HCT116 (cell line): Measurements from ENCODE around the gene ANKFN1. TPM values are rescaled to one million over a fixed set of nuclear protein-coding genes. Genes with fewer than 3 reads are reported as not detected.

Experiments used
- ATAC-seq: fragments of 200-7000 bp; cut with Tn5 transposase; 2 replicates; pipeline ENCODE4 v1.9.1; 2020; ENCODE audit warnings: mild to moderate bottlenecking, moderate library complexity
- BruUV-seq: library from RNA; stranded (reverse); fragments of 400-500 nt; replicated peaks from 2 replicates; lab custom pipeline; 2021; lab: Mats Ljungman, UMichigan
- CTCF ChIA-PET: fragments of 300-600 bp; sonication (Branson Sonifier 250); formaldehyde crosslinking; loops from one replicate; lab custom pipeline; 2021; ENCODE audit warnings: antibody characterized with exemption; lab: Charles Lee
- POLR2A ChIA-PET: fragments of 300-600, 350-600 bp; sonication (Branson Sonifier 250); formaldehyde crosslinking; loops from one replicate; lab custom pipeline; 2021; ENCODE audit warnings: antibody characterized with exemption; lab: Charles Lee
- RAD21 ChIA-PET, 2 experiments: fragments of 300-600 bp; sonication (Branson Sonifier 250); formaldehyde crosslinking; loops; one replicate each; lab custom pipeline; 2023; ENCODE audit warnings: low total read pairs in 2 of 2; ENCODE audit not compliant: uncharacterized antibody in 2 of 2, unreplicated experiment in 2 of 2, low non-redundant PET in 1 of 2; lab: Charles Lee
- DNase-seq: peaks from one replicate; pipeline ENCODE4 v3.0.0-alpha.2; 2010; ENCODE audit warnings: low read depth, low spot score
- H2AFZ ChIP-seq: fragments of 200-600 bp; shearing (Covaris generic), sonication (generic); 2 replicates; pipeline ENCODE4 v1.6.1; 2017; ENCODE audit warnings: low read depth, mixed run types, mixed read lengths, antibody characterized with exemption, low read length; ENCODE audit not compliant: poor library complexity, severe bottlenecking
- H3K27ac ChIP-seq: 2 replicates; pipeline ENCODE4 v1.5.1; 2012; ENCODE audit warnings: low read depth, low read length
- H3K27me3 ChIP-seq: fragments of 200-600 bp; sonication (generic); 2 replicates; pipeline ENCODE4 v1.6.1; 2016; ENCODE audit warnings: mixed run types, low read length, mixed read lengths; ENCODE audit not compliant: insufficient read depth
- H3K36me3 ChIP-seq, 2 experiments: fragments of 200-500 bp in 1 of 2; fragments of 200-600 bp in 1 of 2; sonication (Bioruptor generic) in 1 of 2; sonication (generic) in 1 of 2; 2 replicates each; pipeline versions ENCODE4 v1.5.1 to v1.6.1; 2014 to 2016; ENCODE audit warnings: low read length in 2 of 2, inconsistent platforms in 1 of 2, mixed read lengths in 1 of 2, mixed run types in 1 of 2; ENCODE audit not compliant: insufficient read depth in 2 of 2, control insufficient read depth in 1 of 2
- H3K4me1 ChIP-seq, 2 experiments: fragments of 200-600 bp in 1 of 2; sonication (generic) in 1 of 2; 2 replicates each; pipeline versions ENCODE4 v1.5.1 to v1.6.1; 2012 to 2017; ENCODE audit warnings: low read length in 2 of 2, inconsistent platforms in 1 of 2, mild to moderate bottlenecking in 1 of 2, mixed read lengths in 1 of 2, mixed run types in 1 of 2, moderate library complexity in 1 of 2; ENCODE audit not compliant: insufficient read depth in 2 of 2, control insufficient read depth in 1 of 2
- H3K4me2 ChIP-seq: fragments of 200-600 bp; sonication (generic); 2 replicates; pipeline ENCODE4 v1.6.1; 2017; ENCODE audit warnings: mixed run types, low read length, mixed read lengths
- H3K4me3 ChIP-seq, 2 experiments: fragments of 200-600 bp in 1 of 2; sonication (generic) in 1 of 2; replicated peaks in 1 of 2; 2 replicates each; pipeline ENCODE4 v1.5.1; 2011 to 2016; ENCODE audit warnings: low read length in 2 of 2, control low read depth in 1 of 2, low read depth in 1 of 2, mild to moderate bottlenecking in 1 of 2, mixed read lengths in 1 of 2, mixed run types in 1 of 2
- H3K79me2 ChIP-seq: fragments of 200-600 bp; sonication (generic); 2 replicates; pipeline ENCODE4 v1.6.1; 2017; ENCODE audit warnings: mild to moderate bottlenecking, mixed run types, low read length, moderate library complexity, mixed read lengths; ENCODE audit not compliant: insufficient read depth
- H3K9ac ChIP-seq: fragments of 200-600 bp; sonication (generic); 2 replicates; pipeline ENCODE4 v1.6.1; 2016; ENCODE audit warnings: low read length, mixed read lengths
- H3K9me2 ChIP-seq: fragments of 200-600 bp; sonication (generic), shearing (Covaris generic); 2 replicates; pipeline ENCODE4 v1.6.1; 2017; ENCODE audit warnings: mixed run types, mild to moderate bottlenecking, moderate library complexity; ENCODE audit not compliant: insufficient read depth
- H3K9me3 ChIP-seq, 2 experiments: fragments of 200-500 bp in 1 of 2; fragments of 200-600 bp in 1 of 2; sonication (Bioruptor generic) in 1 of 2; sonication (generic) in 1 of 2; 2 replicates each; pipeline ENCODE4 v1.6.1; 2014 to 2017; ENCODE audit warnings: low read length in 2 of 2, mixed read lengths in 2 of 2, inconsistent platforms in 1 of 2, low read depth in 1 of 2, mild to moderate bottlenecking in 1 of 2, mixed run types in 1 of 2, moderate library complexity in 1 of 2; ENCODE audit not compliant: control insufficient read depth in 1 of 2, insufficient read depth in 1 of 2
- H4K20me1 ChIP-seq: fragments of 200-600 bp; sonication (generic), shearing (Covaris generic); 2 replicates; pipeline ENCODE4 v1.6.1; 2017; ENCODE audit warnings: mixed run types, mild to moderate bottlenecking, moderate library complexity; ENCODE audit not compliant: insufficient read depth
- EGR1 ChIP-seq: IDR thresholded peaks from 2 replicates; pipeline ENCODE4 v1.6.1; 2012; ENCODE audit warnings: low read depth
- JUND ChIP-seq: IDR thresholded peaks from 2 replicates; pipeline ENCODE4 v1.6.1; 2012
- REST ChIP-seq: IDR thresholded peaks from 2 replicates; pipeline ENCODE4 v1.6.1; 2012; ENCODE audit warnings: low read depth
- SIN3A ChIP-seq: IDR thresholded peaks from 2 replicates; pipeline ENCODE4 v1.6.1; 2012; ENCODE audit warnings: low read depth
- SP1 ChIP-seq: IDR thresholded peaks from 2 replicates; pipeline ENCODE4 v1.6.1; 2012; ENCODE audit warnings: low read depth
- intact Hi-C: fragments of 100-400 bp; cut with micrococcal nuclease; formaldehyde crosslinking; loops from 2 replicates; pipeline ENCODE4 v1.10.0; 2022
- total RNA-seq: library from RNA; stranded (reverse); gene quantifications from one replicate; pipeline ENCODE4 v1.2.1, GENCODE V29; 2021; ENCODE audit not compliant: unreplicated experiment

The ANKFN1 gene
- total RNA-seq, 1 experiment from 2014 or later = 1.1 TPM

- POLR2A ChIA-PET = no interaction called here
- ATAC-seq = no peak
- CTCF ChIA-PET = interaction anchor here (1.0 kb wide), 1 partner anchor 29 kb away, joined by 3 read pairs; no protein-coding TSS in a partner anchor
- Histone ChIP-seq H3K36me3 (no peaks in the 10 kb centered on the region), H2AFZ (no peak overlapping the region), H3K27me3 (peaks cover 78% of the 10 kb centered on the region), H3K4me2 (no peak overlapping the region), H3K9ac (no peak overlapping the region), H3K4me3 (no peak overlapping the region), H3K9me2 (no peaks in the 10 kb centered on the region), H4K20me1 (no peaks in the 10 kb centered on the region), H3K9me3 (no peaks in the 10 kb centered on the region), H3K27ac (no peak overlapping the region), H3K4me1 (no peaks in the 10 kb centered on the region), H3K79me2 (no peaks in the 10 kb centered on the region)
- intact Hi-C loops = no loop called here
- TF ChIP-seq SIN3A = no peak
- no peak for TF ChIP-seq SP1
- no peak for TF ChIP-seq EGR1
- RAD21 ChIA-PET = no interaction called here
- no peak for DNase-seq
- no TSS peak for BruUV-seq
Observed at GRCh38 chr17:56528696-56529095, 375.4 kb downstream of the ANKFN1 start.

- no peak for DNase-seq
- Histone ChIP-seq H3K27ac (no peak overlapping the region), H3K9ac (no peak overlapping the region), H3K36me3 (no peaks in the 10 kb centered on the region), H3K79me2 (no peaks in the 10 kb centered on the region), H3K9me2 (no peaks in the 10 kb centered on the region), H2AFZ (no peak overlapping the region), H3K4me1 (no peaks in the 10 kb centered on the region), H3K4me3 (no peak overlapping the region), H3K27me3 (peaks cover 88% of the 10 kb centered on the region)
- ATAC-seq = no peak
- intact Hi-C loops = no loop called here
- BruUV-seq = no TSS peak
- POLR2A ChIA-PET = no interaction called here
- TF ChIP-seq JUND (no peak), REST (no peak), SIN3A (no peak)
- TF ChIP-seq, all 23 proteins: peak for 0
- Histone ChIP-seq H3K9me3 (no peaks in the 10 kb centered on the region), H4K20me1 (no peaks in the 10 kb centered on the region), H3K4me2 (no peak overlapping the region)
- ChIA-PET RAD21 (no interaction called here), CTCF (no interaction called here)
Observed at GRCh38 chr17:56532926-56533325, 379.7 kb downstream of the ANKFN1 start.
